Limb (tissue), 2 donors: ENCODE results near the gene UBC.

Experiments used
- DNase-seq, 2 donors: peaks; one replicate each; pipeline ENCODE4 v3.0.0-alpha.2; 2016; ENCODE audit errors: extremely low spot score in 2 of 2

UBC gene

DNA sequence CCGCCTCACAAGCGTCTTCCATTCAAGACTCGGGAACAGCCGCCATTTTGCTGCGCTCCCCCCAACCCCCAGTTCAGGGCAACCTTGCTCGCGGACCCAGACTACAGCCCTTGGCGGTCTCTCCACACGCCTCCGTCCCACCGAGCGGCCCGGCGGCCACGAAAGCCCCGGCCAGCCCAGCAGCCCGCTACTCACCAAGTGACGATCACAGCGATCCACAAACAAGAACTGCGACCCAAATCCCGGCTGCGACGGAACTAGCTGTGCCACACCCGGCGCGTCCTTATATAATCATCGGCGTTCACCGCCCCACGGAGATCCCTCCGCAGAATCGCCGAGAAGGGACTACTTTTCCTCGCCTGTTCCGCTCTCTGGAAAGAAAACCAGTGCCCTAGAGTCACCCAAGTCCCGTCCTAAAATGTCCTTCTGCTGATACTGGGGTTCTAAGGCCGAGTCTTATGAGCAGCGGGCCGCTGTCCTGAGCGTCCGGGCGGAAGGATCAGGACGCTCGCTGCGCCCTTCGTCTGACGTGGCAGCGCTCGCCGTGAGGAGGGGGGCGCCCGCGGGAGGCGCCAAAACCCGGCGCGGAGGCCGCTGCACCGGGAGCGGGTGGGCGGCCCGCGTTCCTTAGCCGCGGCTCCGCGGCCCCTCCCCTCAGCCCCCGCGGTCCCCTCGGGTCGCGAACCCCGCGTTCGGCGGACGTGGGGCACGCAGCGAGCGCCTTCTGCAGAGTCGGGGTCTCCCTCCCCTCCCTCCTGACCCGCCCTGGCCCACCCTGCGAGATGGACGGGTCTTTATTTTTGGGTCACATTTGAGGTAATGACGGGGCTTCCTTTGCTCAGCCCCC is at the start of gene UBC:
Gene UBC (minus strand): TSS at position 259 of the 847 bp plus-strand sequence. CDS start 879 bp downstream, outside the sequence.
- DNase-seq, result peak; percentile 93 to 95

DNA sequence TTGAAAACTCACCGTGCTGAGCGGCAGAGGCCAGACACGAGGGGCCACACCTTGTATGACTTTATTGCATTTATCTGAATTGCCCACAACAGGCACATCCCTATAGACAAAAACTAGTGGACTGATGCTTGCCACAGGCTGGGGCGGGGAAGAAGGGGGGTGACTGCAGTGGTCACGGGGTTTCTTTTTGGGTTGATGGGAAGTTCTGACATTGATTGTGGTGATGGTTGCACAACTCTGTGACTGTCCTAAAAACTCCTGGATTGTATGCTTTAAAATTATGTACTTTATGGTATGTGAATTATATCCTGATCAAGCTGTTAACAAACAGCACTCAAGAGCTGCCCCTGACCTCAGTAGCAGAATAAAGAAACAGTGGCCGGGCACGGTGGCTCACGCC is 48.8 kb upstream of the UBC start:
- DNase-seq, result no peak

DNA sequence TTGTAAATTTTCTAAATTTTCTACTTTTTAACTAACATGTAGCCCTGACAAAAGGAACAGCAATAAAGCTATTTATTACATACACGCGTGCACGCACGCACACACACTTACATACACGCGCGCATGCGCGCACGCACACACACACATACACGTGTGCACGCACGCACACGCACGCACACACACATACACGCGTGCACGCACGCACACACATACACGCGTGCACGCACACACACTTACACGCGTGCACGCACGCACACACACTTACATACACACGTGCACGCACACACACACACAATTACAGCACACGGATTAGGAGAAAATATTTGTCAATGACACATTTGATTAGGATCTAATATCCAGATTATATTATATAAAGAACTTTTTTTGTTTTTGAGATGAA is 46.6 kb upstream of the UBC start:
- DNase-seq, result no peak

DNA sequence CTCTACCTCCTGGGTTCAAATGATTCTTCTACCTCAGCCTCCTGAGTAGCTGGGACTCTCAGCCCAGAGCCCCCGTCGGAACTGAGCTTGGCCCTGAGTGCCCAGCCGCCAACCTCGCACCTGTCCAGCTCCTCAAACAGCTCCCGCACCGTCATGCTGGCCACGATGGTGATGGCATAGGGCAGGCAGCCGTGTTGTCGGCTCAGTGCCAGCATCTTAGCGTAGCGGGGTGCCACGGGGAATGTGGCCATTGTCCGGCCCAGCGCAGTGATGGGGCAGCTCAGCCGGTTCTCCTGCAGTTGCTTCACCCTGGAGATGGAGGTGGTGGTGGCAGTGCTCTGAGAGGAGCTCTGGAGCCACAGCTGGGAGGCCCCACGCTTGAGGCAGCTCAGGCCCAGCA is 42.1 kb upstream of the UBC start:
- no peak for DNase-seq

DNA sequence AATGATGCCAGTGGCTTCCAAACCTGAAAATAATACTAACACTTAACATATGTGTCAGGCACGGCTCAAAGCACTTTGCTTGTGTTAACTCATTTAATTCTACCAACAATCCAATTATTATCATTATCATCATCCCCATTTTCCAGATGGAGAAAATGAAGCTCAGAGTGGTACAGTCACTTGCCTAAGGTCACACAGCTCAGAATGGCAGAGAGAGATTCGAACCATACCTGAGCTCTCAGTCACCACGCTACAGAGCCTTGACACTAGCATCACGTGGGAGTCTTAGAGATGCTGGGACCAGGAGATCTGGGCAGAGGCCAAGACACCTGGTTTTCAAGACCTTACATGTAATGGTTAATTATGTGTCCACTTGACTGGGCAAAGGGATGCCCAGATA is 40.3 kb upstream of the UBC start:
- DNase-seq, result no peak

DNA sequence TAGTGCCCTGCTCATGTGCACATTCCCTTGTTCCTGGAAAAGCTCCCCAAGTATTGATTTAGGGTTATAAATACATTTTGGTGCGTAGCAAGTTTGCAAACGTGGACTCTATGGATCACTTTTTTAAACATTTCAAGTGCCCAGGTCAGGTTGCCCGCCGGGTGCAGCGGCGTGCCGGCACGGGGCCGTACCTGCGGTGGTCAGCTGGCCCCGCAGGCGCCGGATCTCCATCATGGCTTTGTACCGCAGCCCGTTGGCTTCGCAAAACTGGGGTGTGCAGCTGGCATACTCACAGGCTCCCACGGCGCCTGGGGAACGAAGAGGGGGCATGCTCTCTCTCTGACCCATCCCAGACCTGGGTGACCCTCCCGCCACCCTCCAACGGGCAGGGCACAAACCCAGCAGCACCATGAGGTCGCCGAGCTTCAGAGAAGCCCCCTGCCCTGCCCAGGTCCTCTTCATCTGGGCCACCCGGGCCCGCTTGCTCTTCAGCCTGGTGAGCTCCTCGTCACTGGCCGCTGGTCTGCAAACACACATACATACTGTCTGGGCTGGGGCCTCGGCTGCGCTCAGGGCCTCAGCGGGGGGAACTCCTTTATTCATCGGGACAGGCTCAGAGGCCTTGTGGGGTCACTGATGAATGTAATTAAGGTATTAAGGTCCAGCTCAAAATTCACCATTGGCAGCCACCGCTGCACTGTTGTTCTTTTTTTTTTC is 39.4 kb upstream of the UBC start:
- DNase-seq, result no peak

DNA sequence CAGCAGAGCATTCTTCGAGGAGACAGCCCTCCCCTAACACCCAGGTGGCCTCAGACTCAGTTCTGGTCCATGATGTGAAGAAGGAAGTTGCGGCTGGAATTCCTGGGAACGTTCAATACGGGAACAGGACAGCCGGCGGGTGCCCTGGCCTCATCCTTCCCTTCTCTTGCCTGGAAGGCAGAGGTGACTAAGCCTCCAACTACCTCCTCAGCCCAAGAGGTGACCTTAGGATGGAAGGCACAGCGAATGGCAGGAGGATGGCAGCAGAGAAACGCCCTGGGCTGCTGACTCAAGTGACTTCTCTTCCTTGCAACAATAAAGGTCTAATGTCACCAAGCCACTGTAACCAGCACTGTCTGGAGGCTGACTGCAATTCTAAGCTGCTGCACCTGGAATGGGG is 38.4 kb upstream of the UBC start:
- DNase-seq, result no peak

DNA sequence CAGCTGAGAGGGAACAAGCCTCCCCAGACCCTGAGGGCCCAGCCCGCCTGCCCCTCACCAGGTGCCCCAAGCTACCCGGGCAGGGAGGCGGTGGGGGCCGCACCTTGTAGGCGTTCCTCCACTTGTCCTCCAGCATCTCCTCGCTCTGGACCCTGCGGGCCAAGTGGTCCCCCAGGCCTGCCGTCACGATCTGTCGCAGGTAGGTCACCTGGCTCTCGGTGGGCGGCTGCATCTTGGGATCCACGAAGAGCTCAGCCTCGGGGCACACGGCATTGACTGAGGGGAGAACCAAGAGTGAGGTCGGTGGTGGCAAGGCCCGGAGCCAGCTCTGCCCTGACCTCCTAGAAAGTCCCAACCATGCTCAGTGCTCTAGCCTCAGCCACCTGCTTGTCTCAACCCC is 37.8 kb upstream of the UBC start:
- DNase-seq, result no peak

DNA sequence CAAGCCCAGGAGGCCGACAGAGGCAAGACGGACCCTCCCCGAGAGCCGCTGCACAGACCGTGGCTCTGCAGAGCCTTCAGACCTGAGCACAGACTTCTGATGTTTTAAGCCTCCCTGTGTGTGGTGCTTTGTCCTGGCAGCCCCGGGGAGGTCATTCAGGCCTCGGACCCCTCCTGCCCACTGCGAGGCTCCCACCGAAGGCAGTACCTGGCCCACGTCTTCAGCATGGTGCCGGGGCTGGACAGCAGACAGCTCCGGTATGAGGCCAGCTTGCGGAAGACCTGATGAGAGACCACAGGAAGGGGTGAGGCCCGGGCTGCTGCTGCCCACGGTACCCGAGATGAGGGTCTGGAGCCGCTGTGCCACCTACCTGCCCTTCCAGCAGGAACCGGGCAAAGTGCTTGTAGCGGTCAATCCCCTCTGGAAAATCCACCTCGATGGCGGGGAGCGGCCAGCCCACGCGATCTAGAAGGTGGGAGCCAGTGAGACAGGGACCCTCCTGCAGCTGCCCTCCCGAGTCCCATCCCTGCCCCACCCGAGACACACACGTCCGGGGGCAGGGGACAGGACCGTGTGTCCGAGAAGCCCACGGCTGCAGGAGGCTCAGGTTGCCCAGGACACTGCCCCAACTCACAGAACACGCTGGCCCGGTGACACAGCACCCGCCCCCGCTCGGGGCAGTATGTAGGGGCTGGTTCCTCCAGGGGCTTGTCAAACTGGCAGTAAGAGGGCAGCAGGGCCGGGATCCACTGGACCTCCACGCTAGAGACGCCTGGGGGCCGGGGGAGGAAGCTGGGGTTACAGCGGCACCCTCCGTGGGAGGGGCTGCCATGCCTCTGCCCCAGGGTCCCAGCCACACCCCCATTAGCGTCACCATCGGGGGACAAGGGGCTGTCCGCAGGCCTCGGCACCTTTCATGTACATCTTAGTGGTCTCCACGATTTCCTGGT is 35.6 kb upstream of the UBC start:
- no peak for DNase-seq

DNA sequence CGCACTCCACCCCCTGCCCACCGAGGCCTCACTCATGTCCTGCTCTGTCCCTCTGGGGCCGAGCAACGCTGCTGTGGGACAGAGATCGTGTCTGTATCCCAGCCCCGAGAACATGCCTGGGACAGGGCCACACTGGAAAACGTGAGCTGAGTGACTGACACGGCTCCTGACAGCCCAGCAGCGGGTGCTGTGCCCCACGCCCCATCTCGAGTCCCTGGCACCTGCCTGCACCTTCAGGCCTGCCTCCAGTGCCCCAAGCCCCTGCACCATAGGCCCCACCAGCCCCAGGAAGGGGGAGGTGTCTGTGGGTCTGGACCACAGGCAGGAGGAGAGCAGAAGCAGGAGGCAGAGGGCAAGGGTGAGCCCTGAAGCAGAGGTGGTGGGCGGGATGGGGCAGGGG is 34.6 kb upstream of the UBC start:
- no peak for DNase-seq

DNA sequence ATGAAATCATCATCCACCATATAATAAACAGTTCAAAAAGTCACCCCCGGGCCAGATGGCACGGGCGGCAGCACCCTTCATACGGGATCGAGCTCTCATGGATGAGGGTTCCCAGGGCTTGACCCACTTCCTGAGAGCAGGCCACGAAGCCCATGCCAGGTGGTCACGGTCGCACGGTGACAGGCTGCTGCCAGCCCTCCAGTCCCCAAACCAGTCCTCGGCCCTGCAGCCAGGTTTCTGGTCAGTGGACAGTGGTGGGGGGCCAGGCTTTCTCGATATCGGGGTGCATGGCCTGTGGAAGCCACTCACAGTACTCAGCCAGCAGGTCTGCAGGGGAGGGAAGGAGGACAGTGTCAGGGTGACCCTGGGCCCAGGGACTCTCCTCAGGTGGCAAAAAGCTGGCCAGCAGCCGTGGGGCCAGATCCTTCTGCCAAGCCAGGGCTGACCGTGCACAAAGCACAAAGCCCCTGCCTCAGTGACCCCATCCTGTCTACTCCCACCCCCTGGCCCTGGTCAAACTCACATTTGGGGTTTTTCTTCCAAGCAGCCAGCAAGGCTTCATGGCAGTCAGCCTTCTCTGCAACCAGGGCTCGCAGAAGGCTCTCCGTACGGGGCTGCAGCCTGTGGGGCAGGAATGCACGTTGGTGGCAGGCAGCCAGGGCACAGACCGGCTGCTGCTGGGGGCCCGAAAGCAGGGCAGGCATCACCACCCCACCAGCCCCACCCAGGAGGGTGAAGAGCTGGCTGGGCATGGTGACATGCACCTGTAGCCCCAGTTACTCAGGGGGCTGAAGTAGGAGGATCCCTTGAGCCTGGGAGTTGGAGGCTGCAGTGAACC is 33.3 kb upstream of the UBC start:
- DNase-seq, result no peak

DNA sequence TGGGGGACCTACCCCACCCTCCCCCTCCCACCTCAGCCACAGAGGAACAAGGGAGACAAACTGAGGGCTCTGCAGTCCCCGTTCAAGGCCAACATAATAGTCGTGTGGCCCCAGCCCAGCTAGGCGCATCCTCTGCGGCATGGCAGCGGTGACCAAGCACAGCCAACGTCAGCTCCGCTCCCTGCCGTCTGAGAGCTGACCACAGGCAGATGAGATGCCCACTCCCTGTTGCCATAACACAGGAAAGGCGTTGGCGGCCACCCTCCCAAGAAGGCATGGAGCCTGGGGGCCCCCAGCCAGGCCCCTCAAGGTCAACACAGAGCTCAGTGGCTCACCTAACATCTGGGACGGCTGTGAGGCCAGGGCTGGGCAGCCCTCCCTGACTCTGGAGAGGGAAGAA is 32.6 kb upstream of the UBC start:
- no peak for DNase-seq

DNA sequence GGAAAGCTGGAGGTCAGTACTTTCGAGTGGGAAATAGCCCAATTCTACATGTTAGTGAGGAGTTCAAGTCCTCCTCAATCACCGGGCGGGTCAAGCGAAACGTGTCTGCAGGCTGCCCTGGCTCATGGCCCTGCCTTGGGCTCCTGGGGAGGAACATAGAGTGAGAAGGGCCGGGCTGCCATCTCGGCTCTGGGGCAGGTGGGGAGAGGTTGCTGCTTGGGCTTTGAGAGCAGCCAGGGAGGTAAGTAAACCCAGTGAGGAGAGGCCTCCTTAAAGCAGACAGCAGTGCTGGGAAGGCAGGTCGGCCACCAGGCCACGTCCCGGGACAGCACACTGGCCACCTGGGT is 32.0 kb upstream of the UBC start:
- no peak for DNase-seq

DNA sequence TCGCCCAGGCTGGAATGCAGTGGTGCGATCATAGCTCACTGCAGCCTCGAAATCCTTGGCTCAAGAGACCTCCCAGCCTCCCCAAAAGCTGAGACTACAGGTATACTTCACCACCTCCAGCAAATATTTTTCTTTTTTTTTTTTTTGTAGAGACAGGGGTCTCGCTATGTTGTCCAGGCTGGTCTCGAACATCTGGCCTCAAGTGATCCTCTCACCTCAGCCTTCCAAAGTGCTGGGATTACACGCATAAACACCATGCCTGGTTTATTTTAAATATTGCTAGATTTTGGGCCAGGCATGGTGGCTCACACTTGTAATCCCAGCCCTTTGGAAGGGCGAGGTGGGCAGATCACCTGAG is 26.7 kb upstream of the UBC start:
- DNase-seq, result no peak

DNA sequence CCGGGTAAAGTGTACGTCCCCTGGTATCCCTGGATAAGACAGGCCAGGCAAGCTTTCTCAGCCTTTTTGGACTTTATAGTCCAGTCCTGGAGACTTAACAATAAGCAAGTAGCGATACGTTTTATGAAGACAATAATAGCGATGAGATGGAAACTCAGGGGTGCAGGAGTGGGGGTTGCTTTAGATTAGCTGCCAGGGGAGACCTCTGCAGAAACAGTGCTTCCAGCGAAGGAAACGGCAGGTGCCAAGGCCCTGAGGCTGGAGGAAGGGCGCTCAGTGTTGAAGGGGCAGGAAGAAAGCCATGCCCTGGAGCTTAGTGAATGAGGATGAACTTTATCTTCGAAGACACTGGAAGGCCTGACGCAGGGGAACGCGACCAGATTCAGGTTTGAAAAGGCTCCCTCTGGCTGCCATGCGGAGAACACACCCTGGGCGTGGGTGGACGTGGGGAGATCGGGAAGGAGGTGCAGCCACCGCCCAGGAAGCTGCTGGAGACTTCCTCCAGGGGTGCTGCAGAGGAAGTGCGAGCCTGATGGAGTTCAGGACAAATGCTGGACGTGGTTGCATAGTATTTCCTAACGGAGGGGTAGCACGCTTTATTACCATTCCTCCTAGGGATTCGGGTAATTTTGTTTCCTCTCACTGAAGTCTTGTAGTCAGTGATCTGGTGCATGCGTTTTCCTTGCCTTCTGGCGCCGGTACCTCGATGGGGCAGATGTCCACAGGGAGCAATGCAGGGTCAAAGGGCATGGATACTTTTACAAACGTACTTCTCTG is 26.1 kb upstream of the UBC start:
- peak; percentile 78 to 86 for DNase-seq

DNA sequence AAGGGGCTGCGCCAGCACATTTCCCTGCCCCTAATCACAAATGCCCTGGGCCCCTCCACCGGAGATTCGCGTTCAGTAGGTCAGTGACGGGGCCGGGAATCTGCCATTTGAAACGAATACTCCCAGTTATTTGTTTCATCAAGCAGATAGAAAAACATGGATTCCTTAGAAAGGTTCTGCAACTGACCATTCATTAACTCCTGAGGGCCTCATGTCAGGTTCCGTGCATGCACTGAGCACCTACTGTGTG is 25.6 kb upstream of the UBC start:
- no peak for DNase-seq

DNA sequence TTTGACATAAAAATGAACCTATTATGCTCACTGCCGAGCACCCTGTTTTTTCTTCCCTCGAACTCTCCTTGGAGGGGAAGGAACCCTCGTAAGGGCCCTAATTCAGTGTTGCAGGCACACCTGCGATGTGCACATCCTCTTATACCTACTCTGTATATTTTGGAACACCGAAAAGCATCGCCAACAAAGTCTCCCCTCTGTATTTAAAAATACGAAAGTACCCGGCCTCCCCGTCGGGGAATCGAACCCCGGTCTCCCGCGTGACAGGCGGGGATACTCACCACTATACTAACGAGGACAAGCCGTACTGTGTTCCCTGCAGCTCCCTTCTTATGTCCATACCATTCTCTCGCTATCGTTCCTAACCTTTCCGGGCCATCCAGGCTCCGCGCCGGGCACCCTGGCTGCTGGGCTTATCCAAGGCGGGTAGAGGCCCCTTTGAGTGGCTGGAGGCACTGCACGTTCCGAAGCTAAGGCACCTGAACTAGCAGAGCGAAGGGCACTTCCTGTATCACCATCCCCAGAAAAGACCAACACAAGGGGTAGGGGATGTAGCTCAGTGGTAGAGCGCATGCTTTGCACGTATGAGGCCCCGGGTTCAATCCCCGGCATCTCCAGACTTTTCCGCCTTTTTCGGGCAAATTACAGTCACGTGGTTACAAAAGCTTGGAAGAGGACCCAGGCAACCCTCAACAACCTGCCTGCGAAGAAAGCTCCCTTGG is 25.1 kb upstream of the UBC start:
- peak; percentile 94 to 95 for DNase-seq

DNA sequence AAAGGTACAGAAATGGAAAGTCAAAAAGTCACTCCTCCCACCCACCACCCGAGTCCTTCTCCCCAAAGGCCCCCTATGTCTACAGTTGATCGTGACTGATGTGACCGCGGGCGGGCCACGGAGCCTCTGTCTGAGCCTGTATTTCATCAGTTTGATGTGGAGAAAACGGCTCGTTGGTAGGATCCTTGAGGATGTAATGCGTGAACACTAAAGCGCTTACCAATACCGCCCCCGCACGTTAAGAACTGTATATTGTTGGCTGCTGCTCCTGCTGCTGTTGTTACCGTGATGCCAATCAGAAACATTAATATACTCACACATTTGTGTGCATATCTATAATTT is 24.6 kb upstream of the UBC start:
- DNase-seq, result peak; percentile 68 to 82

DNA sequence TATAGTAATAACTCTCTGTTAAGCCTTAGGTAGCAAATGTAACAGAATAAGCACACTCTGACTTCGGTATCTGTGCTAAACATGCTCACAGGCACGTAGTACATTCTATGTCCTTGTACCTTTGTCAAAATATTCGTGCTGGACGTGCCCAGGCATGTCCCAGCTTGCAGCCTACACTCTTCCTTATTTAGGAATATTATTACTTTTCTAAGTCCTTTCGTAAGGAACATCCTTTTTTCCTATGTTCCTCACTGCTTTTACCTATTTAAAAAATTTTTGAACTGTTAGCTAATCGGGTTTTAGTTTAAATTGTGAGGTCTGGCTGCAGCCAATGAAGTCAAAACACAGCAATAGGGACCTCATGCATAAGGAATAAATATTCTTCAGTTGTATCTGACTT is 24.1 kb upstream of the UBC start:
- DNase-seq, result no peak

DNA sequence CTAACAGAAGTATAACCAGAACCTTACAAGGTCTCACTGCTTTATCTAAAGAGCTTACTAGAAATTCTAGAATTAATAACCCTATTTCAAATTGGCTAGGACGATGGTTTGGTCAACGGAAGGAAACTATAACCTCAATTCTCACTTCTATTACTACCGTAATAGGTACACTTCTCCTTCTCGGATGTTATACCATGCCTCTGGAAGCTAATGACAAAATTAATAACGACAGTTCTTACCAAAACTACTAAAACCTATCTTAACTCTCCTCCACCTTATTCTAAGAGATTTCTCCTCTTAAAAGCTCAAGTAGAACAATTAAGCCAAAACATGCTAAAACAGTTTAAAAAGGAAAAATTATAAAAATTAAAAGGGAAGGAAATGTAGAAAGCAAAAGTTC is 23.7 kb upstream of the UBC start:
- DNase-seq, result no peak
